Omental fat pad (tissue), 4 donors: ENCODE data around the gene IRF2BP1. TPM values are rescaled to one million over a fixed set of nuclear protein-coding genes. Genes with fewer than 3 reads are reported as not detected.

Experiments
- ATAC-seq: fragments of 150-250 bp; one replicate; pipeline ENCODE4 v1.9.1; 2016; ENCODE audit warnings: mild to moderate bottlenecking, moderate library complexity; ENCODE audit not compliant: low FRiP score
- DNase-seq: peaks from one replicate; pipeline ENCODE4 v3.0.0-alpha.2; 2019; ENCODE audit warnings: low spot score
- total RNA-seq, 4 donors: library from RNA; depleted of rRNA; stranded (reverse); fragments of >200 nt; gene quantifications; one replicate each; pipeline ENCODE4 v1.1.0, GENCODE V29; 2016
- TF ChIP-seq, protein P1 (sequence below), 3 donors: fragments of 450-650 bp; IDR thresholded peaks; one replicate each; pipeline ENCODE4 v1.5.1; 2016 to 2017; ENCODE audit warnings: antibody characterized with exemption in 3 of 3, mild to moderate bottlenecking in 3 of 3, moderate library complexity in 2 of 3

IRF2BP1 gene
- total RNA-seq, 4 donors from 2014 or later: 10.6 to 14.2 (median 11.2) TPM

DNA sequence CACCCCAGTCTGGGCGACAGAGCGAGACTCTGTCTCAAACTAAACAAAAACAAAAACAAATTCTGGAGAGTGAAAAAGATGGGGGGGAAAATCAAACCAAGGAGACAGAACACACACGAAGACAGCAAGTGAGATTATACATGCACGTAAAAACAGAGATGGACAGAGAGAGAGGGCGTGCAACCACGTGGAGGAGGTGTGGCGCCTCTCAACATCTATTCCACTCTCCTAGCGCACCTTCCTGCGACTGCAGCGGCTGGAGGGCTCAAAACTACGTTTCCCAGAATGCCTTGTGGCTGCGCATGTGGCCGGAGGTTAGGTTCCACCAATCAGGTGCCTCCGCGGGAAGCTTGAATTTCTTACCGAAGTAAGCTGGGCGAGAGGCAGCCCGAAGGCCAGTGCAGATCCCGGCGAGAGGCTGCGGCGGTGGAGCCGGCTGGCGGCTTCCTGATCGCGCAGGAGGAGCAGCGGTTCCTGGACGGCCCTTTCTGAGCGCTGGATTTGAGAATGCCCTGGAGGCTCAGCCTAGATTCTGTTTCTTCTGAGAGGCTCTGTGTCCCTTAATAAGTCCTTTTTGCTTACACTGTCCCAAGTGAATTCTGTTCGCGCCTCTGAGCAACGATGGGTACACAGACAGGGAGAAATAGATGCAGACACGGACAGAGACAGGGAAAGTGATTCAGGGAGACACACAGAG lies 41.8 kb upstream of the IRF2BP1 start:
- TF ChIP-seq, protein P1, sequence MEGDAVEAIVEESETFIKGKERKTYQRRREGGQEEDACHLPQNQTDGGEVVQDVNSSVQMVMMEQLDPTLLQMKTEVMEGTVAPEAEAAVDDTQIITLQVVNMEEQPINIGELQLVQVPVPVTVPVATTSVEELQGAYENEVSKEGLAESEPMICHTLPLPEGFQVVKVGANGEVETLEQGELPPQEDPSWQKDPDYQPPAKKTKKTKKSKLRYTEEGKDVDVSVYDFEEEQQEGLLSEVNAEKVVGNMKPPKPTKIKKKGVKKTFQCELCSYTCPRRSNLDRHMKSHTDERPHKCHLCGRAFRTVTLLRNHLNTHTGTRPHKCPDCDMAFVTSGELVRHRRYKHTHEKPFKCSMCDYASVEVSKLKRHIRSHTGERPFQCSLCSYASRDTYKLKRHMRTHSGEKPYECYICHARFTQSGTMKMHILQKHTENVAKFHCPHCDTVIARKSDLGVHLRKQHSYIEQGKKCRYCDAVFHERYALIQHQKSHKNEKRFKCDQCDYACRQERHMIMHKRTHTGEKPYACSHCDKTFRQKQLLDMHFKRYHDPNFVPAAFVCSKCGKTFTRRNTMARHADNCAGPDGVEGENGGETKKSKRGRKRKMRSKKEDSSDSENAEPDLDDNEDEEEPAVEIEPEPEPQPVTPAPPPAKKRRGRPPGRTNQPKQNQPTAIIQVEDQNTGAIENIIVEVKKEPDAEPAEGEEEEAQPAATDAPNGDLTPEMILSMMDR (IDR thresholded peaks at IDR 0.05): no peak
- ATAC-seq (peak; percentile 82), DNase-seq (peak; percentile 97)

DNA sequence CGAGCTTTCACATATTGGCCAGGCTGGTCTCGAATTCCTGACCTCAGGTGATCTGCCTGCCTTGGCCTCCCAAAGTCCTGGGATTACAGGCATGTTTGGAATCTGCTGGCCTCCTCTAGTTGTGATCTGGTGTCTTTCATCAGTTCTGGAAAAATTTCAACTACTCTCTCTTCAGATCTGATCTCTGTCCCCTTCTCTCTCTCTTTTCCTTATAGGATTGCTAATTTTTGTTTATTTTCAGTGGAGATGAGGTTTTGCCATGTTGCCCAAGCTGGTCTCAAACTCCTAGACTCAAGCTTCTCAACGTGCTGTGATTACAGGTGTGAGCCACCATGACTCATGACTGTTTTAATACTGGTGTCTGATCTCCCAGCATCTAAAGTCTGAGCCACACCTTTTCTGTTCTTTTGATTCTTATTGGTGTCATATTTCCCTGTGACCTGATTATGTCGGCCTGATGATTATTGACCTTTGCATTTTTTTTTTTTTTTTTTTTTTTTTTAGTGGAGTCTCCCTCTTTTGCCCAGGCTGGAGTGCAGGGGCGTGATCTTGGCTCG lies 39.0 kb upstream of the IRF2BP1 start:
- no peak for DNase-seq
- no peak for ATAC-seq
- TF ChIP-seq, protein P1 (IDR thresholded peaks at IDR 0.05): no peak

DNA sequence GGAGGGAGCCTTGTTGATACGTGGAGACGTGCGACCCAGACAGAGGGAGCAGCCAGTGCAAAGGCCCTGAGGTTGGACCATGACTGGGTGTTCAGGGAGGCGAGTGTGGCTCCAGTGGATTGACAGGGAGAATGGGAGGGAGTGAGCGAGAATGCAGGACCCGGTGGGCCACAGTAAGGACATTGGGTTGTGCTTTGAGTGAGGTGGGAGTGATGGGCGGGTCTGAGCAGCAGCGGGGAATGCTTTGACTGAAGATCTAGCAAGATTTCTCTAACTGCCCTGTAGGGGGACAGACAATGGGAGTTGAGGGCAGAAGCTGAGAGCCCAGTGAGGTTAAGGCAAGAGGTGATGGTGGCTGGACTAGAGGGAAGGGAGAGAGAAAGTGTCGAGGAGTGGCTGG lies 36.3 kb upstream of the IRF2BP1 start:
- no peak for DNase-seq
- ATAC-seq: no peak
- TF ChIP-seq, protein P1 (IDR thresholded peaks at IDR 0.05): no peak

DNA sequence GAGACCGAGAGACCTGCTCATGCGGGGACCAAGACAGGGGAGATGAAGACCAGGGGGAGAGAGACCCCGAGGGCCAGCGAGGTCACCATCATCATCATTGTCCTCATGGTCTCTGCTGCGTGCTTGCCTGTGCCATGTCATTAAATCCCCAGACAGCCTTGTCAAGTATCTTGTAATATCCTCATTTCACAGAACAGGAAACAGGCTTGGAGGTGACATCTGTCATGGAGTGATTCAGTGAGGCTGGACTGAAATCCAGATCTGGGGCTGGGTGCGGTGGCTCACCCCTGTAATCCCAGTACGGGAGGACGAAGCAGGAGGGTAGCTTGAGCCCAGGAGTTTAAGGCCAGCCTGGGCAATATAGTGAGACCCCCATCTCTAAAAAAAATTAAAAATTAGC lies 34.5 kb upstream of the IRF2BP1 start:
- ATAC-seq: no peak
- TF ChIP-seq, protein P1 (IDR thresholded peaks at IDR 0.05): no peak

GRCh38 chr19:45919678-45920077 lies 33.7 kb upstream of the IRF2BP1 start:
- DNase-seq: no peak
- no peak for ATAC-seq
- TF ChIP-seq, protein P1 (IDR thresholded peaks at IDR 0.05): no peak

More for the DNA sequence above, 34.5 kb upstream of the IRF2BP1 start:
- DNase-seq: no peak

DNA sequence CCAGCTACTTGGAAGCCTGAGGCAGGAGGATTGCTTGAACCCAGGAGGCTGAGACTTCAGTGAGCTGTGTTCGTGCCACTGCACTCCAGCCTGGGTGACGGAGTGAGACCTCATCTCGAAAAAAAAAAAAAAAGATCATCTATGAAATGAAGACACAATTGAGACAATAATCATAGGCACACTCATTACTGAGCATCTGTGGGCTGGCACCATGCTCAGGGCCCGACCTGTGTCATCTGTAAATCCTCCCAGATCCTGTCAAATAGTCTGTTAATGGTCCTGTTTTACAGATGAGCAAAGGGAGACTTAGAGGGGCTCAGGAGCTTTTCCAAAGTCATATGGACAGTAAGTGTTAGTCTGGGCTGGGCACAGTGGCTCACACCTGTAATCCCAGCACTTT lies 32.8 kb upstream of the IRF2BP1 start:
- ATAC-seq (no peak), DNase-seq (no peak)
- TF ChIP-seq, protein P1 (IDR thresholded peaks at IDR 0.05): no peak
